NCI-H2029 (cell line): Measurements from ENCODE around the gene ZNF354B.
"Not testable (repeated sequence)": the region's sequence is repeated elsewhere in the genome, so short reads cannot be mapped to it uniquely, and the experiment has no call there.

Experiments used
- DNase-seq: peaks from one replicate; lab custom pipeline; 2025; lab: John Stamatoyannopoulos, UW

The ZNF354B gene

GRCh38 chr5:178883115-178883694, 23.5 kb downstream of the ZNF354B start:
- DNase-seq: not testable (repeated sequence)

GRCh38 chr5:178883815-178884430, 24.2 kb downstream of the ZNF354B start:
- no peak for DNase-seq

- peak; percentile 3 for DNase-seq
Observed at GRCh38 chr5:178895615-178896571, 36.1 kb downstream of the ZNF354B start, which contains the start of gene ZFP2. Gene ZFP2, plus strand, starts transcription at chr5:178895913. Its CDS starts 35,401 bp downstream, at chr5:178931314.

- no peak for DNase-seq
Observed at GRCh38 chr5:178899289-178899688, 39.5 kb downstream of the ZNF354B start.

GRCh38 chr5:178902849-178903248, 43.1 kb downstream of the ZNF354B start:
- no peak for DNase-seq

DNA sequence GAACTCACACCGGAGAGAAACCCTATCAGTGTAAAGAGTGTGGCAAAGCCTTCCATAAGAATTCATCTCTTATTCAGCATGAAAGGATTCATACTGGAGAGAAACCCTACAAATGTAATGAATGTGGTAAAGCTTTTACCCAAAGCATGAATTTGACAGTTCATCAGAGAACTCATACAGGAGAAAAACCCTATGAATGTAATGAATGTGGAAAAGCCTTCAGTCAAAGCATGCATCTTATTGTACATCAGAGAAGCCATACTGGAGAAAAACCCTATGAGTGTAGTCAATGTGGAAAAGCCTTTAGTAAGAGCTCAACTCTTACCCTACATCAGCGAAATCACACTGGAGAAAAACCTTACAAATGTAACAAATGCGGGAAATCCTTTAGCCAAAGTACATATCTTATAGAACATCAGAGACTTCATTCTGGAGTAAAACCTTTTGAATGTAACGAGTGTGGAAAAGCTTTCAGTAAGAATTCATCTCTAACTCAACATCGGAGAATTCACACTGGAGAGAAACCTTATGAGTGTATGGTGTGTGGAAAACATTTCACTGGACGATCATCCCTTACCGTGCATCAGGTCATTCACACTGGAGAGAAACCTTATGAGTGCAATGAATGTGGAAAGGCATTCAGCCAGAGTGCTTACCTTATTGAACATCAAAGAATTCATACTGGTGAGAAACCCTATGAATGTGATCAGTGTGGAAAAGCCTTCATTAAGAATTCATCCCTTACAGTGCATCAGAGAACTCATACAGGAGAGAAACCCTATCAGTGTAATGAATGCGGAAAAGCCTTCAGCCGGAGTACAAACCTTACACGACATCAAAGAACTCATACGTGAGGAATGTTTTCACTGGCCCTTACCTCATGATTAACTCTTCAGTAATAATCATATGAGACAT, 72.3 kb downstream of the ZNF354B start:
- DNase-seq: no peak
